ENCODE results near the gene BAIAP3.

DNA sequence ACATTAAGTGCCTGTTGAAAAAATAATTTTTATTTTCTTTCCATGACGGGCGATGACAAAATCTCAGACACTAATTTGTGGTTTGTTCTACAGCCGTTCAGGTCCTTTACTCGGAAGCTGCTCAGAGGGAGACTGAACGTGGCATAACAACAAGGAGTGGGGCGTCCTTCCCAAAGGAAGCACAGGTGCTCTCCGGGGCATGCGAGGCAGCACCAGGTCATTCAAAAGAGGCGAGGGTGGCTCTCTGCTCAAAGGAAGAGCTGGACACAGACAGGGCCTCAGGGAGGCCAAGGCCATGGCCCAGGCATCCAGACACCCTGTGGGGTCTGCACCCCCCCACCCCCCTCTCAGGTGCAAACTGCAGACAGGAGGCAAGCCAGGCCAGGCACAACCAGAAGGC lies 64.9 kb downstream of the BAIAP3 start:
- TF ChIP-seq, protein P1, sequence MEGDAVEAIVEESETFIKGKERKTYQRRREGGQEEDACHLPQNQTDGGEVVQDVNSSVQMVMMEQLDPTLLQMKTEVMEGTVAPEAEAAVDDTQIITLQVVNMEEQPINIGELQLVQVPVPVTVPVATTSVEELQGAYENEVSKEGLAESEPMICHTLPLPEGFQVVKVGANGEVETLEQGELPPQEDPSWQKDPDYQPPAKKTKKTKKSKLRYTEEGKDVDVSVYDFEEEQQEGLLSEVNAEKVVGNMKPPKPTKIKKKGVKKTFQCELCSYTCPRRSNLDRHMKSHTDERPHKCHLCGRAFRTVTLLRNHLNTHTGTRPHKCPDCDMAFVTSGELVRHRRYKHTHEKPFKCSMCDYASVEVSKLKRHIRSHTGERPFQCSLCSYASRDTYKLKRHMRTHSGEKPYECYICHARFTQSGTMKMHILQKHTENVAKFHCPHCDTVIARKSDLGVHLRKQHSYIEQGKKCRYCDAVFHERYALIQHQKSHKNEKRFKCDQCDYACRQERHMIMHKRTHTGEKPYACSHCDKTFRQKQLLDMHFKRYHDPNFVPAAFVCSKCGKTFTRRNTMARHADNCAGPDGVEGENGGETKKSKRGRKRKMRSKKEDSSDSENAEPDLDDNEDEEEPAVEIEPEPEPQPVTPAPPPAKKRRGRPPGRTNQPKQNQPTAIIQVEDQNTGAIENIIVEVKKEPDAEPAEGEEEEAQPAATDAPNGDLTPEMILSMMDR (IDR thresholded peaks at IDR 0.05): no peak
- TF ChIP-seq POLR2A (IDR thresholded peaks at IDR 0.05): no peak

Data from right lobe of liver (tissue), 4 donors.